ENCODE results near the gene TERT.

DNA sequence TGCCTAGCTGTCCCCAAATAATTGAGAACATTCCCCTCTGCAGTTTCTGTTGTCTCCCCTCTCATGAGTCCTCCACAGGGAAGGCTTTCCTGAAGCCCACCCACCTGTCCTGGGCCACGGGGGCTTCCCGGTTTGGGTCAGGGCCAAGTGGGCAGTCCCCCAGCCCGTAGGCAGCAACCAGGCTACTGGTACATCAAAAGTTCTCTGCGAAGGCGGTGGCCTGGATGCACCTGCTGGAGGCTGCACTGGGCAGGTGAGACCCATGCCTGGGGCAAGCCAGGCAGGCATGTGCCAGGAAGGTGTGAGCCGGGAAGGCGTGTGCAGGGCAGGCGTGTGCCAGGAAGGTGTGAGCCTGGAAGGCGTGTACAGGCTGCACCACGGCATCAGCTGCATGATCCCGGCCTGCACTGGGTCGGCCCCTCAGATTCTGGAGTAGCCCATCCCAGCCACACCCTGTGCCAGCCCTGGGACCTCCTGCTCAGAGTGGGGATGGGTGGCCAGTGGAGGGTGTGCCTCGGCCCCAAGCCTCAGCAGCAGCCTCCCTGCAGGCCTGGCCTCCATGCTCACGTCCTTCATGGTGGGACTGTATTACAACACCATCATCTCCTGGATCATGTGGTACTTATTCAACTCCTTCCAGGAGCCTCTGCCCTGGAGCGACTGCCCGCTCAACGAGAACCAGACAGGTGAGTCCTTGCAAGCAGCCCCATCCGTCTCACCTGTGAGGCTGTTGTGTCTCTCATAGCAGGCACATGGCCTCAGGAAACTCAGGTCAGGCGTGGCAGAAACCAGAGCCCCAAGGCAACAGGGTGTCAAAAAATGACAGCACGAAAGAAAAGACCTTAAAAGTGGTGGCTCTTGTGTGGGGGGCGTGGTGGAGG lies 84.7 kb downstream of the TERT start:
- TF ChIP-seq, protein P1, sequence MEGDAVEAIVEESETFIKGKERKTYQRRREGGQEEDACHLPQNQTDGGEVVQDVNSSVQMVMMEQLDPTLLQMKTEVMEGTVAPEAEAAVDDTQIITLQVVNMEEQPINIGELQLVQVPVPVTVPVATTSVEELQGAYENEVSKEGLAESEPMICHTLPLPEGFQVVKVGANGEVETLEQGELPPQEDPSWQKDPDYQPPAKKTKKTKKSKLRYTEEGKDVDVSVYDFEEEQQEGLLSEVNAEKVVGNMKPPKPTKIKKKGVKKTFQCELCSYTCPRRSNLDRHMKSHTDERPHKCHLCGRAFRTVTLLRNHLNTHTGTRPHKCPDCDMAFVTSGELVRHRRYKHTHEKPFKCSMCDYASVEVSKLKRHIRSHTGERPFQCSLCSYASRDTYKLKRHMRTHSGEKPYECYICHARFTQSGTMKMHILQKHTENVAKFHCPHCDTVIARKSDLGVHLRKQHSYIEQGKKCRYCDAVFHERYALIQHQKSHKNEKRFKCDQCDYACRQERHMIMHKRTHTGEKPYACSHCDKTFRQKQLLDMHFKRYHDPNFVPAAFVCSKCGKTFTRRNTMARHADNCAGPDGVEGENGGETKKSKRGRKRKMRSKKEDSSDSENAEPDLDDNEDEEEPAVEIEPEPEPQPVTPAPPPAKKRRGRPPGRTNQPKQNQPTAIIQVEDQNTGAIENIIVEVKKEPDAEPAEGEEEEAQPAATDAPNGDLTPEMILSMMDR (IDR thresholded peaks at IDR 0.05; ENCODE audit: borderline replicate concordance, extremely low read depth, low read length, poor library complexity, severe bottlenecking) = no peak
- TF ChIP-seq EZH2 (IDR thresholded peaks at IDR 0.05; ENCODE audit: borderline replicate concordance, low read depth, low read length, severe bottlenecking) = no peak
